HT1080 (cell line): ENCODE measurements around the gene CPVL. TPM values are rescaled to one million over a fixed set of nuclear protein-coding genes. Genes with fewer than 3 reads are reported as not detected.

Experiments used
- DNase-seq: peaks from one replicate; pipeline ENCODE4 v3.0.0-alpha.2; 2015; ENCODE audit warnings: low read depth
- total RNA-seq: library from RNA; depleted of rRNA; stranded (reverse); fragments of >200 nt; shearing (Covaris generic); gene quantifications from 2 replicates; pipeline ENCODE4 v1.2.3, GENCODE V29; 2014

Gene CPVL
- total RNA-seq, 1 experiment from 2014 or later = 0.90 TPM

- no peak for DNase-seq
Observed at GRCh38 chr7:29120955-29121354, 25.4 kb downstream of the CPVL start.

GRCh38 chr7:29119538-29119937, 26.8 kb downstream of the CPVL start:
- DNase-seq = no peak

GRCh38 chr7:29116361-29117200, 29.8 kb downstream of the CPVL start:
- no peak for DNase-seq

- DNase-seq = no peak
Observed at GRCh38 chr7:29115753-29116152, 30.6 kb downstream of the CPVL start.

GRCh38 chr7:29115130-29115687, 31.1 kb downstream of the CPVL start:
- DNase-seq = no peak

GRCh38 chr7:29114266-29114665, 32.1 kb downstream of the CPVL start:
- peak; percentile 36 for DNase-seq

- DNase-seq = peak; percentile 86
Observed at GRCh38 chr7:29113384-29114102, 32.8 kb downstream of the CPVL start.

- no peak for DNase-seq
Observed at GRCh38 chr7:29112721-29113120, 33.6 kb downstream of the CPVL start.

GRCh38 chr7:29109899-29110298, 36.4 kb downstream of the CPVL start:
- no peak for DNase-seq

- DNase-seq = no peak
Observed at GRCh38 chr7:29109358-29109757, 37.0 kb downstream of the CPVL start.

- DNase-seq = no peak
Observed at GRCh38 chr7:29107056-29107455, 39.3 kb downstream of the CPVL start.

GRCh38 chr7:29106669-29106988, 39.7 kb downstream of the CPVL start:
- DNase-seq = no peak

- peak; percentile 57 for DNase-seq
Observed at GRCh38 chr7:29105752-29106668, 40.3 kb downstream of the CPVL start.

- DNase-seq = no peak
Observed at GRCh38 chr7:29105191-29105590, 41.1 kb downstream of the CPVL start.

GRCh38 chr7:29102558-29103151, 43.7 kb downstream of the CPVL start:
- DNase-seq = peak; percentile 34

GRCh38 chr7:29100924-29101323, 45.4 kb downstream of the CPVL start:
- no peak for DNase-seq

- DNase-seq = no peak
Observed at GRCh38 chr7:29099896-29100847, 46.2 kb downstream of the CPVL start.

- DNase-seq = no peak
Observed at GRCh38 chr7:29096446-29096730, 49.9 kb downstream of the CPVL start.

- no peak for DNase-seq
Observed at GRCh38 chr7:29095631-29096445, 50.5 kb downstream of the CPVL start.
